HG03066 (cell line): ENCODE measurements around the gene SBK1.

ENCODE experiments used
- ATAC-seq: cut with Tn5 transposase; IDR thresholded peaks from one replicate; pipeline ENCODE4 v1.9.1; 2021; ENCODE audit warnings: low read depth; ENCODE audit not compliant: unreplicated experiment

SBK1 gene

DNA sequence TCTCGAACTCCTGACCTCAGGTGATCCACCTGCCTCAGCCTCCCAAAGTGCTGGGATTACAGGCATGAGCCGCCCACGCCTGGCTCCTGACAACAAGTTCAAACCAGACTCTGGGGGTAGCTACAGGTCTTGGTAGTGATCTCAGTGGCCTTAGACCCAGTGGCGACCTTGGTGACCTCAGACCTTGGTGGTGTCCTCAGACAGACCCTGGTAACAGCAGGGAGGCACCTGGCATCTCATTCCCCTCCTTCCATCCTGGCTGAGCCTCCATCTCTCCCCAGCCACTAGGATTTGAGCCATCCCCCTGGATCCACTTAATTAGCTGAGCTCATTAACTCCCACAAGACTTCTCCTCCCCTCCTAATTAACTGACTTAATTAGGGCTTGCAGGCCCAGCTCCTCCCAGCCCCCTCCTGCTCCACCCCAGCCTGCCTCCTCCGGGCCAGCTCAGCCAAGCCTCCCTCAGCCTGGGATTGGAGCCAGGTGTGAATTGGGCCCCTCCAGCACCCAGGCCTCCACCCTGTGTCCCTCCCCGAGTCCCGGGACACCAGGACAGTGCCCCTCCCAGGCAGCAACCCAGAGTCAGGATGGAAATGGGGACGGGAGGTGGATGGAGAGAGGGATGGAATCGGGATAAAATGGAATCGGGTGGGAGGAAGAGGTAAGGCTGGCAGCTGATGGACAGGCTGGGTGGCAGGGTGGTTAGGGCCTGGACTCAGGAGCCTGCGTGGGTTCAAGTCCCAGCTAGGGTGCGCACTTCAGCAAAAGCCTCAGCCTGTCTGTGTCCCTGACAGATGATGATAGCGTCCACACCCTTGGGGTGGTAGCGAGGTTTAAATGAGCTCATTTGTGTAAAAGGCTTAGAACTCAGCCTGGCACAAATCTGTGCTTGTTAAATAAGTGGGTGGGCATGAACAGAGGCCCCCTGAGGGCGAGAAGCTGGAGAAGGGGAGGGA is 11.2 kb upstream of the SBK1 start:
- ATAC-seq, result no peak

DNA sequence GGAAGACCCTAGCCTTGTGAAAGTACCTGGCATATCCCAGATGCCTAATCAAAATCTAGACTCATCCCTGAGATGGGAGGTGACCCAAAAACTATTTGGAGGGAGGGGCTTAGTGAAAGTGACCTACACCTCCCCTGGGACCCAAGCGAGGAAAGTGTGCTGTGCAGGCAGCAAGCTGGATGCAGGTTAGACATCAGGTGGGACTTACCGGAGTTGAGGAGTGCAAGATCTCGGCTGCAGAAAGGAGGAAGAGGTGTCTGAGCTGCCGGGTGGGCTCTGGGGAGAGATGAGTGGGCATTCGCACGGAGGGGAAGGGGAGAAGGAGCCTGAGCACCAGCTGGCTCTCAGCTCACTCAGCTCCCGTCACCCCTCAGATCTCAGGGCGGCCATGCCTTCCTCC is 10.3 kb upstream of the SBK1 start:
- ATAC-seq, result no peak

DNA sequence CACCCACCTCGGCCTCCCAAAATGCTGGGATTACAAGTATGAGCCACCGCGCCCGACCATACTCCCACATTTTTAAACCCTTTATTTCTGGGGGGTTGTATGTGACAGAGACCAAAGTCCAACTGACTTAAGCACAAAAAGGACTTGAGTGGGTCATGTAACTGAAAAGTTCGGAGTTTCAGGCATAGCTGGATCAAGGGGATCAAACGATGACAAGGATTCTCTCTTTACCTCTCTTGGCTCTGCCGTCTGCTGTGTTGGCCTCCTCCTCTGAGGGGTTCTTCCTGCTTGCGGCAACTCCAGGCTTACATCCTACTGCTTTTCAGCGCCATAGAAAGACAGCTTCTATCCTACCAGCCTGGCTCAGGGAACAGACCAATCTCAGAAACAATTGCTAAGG is 9.2 kb upstream of the SBK1 start:
- ATAC-seq, result no peak

DNA sequence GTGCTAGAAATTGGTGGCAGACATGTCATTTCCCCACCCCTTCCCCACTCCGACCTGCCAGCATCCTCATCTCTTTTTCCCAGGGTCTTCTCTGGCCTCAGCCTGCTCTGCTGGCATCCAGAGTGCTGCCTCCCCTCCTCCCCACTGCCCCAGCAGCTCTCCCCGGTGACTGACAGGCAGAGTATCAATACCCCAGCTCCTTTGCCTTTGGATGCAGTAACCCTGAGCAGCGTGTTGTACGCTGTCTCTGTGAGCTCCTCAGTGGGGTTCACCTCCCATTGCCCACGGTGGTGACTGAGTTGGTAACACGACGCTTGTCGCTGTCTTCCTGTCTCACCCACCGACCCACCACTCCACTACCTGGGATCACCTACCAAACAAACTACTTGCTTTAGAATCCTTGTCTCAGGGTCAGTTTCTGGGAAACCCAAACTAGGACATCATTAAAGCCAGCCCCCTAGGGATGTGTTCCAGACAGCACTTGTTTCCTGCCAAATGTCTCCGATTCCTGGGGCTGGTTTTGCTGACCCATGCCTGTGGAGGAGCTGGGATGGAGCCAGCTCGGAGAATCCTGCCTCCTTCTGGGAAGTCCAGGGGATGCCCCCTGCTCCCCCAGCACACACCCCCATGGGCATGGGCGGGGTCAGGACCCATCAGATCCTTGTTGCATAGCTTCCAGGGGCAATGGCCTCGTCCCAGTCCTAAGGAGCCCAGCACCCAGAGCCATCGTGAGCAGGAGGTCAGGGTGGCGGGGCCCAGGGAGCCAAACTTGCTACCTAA is 8.3 kb upstream of the SBK1 start:
- no peak for ATAC-seq

DNA sequence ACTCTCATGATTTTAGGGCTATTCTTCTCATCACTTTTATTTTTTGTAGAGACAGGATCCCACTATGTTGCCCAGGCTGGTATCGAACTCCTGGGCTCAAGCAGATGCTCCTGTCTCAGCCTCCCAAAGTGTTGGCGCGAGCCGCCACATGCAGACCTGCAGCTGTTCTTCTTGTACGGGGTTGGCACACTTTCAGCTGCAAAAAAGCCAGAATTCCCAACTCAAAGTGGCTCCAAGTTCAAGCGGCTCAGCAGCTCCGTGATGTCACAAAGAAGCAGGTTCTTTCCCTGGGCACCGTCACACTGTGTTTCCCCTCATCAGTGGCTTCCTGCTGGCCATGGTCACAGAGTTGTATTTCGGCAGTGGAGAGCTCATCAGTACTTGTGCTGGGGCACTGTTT is 6.7 kb upstream of the SBK1 start:
- no peak for ATAC-seq

DNA sequence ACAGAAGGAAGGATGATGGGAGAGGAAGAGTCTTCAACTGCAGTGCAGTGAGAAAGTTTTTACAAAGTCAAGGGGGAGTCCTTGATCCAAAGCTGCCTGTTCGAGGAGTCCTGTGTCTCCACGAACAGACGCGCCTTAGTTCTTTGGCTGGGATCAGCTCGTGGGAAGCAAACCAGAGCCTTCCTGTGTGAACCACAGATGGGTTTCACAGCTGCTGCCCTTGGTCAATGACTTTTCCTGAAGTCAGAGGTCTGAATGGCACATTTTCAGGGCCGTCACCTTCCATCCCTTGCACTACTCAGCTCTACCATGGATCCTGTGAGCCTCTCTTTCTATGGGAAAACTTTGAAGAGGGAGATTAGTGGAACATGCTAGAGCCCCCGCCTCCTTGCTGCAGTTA is 4.2 kb upstream of the SBK1 start:
- no peak for ATAC-seq

DNA sequence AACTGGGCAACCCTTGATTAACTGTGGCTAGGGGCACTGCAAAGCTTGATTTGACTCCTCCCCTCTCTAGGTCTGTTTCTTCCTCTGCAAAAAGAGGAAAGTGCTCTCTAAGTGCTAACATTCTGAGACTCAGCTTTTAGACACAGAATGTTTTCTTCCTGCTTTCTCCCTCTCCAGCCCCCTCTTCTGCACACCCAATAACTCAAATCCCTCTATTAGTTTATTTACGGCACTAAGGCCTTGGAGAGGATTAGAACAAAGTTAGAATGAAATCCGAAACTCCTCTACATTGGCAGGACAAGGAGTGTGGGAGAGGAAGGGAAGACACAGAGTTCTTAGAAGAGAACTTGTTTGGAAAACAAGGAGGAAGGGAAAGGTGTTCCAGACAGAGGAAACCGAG is 3.3 kb upstream of the SBK1 start:
- ATAC-seq, result no peak

DNA sequence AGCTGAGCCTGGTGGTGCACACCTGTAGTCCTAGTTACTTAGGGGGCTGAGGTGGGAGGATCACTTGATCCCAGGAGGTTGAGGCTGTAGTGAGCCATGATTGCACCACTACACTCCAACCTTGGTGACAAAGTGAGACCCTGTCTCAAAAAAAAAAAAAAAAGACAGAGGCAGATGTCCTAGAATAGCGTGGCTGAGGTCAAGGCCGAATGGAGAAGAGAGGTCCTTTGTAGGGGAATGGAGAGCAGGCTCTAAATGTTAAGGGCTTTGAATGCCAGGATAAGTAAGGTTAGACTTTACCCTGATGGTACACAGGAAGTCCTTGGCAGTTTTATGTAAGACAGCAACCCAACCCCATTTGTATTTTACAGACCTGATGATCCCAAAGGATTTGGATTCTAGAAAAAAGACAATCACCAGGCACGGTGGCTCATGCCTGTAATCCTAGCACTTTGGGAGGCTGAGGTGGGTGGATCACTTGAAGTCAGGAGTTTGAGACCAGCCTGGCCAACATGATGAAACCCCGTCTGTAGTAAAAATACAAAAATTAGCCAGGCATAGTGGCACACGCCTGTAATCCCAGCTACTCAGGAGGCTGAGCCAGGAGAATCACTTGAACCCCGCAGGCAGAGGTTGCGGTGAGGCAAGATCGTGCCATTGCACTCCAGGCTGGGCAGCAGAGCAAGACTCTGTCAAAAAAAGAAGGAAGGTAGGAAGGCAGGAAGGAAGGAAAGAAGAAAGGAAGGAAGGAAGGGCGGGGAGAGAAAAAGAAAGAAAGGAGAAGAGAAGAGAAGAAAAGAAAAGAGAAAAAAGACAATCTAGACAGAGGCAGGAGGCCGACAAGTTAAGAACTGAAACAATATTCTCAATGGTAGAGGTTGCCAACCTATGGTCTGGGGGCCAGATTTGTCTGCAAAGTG is 2.1 kb upstream of the SBK1 start:
- no peak for ATAC-seq

DNA sequence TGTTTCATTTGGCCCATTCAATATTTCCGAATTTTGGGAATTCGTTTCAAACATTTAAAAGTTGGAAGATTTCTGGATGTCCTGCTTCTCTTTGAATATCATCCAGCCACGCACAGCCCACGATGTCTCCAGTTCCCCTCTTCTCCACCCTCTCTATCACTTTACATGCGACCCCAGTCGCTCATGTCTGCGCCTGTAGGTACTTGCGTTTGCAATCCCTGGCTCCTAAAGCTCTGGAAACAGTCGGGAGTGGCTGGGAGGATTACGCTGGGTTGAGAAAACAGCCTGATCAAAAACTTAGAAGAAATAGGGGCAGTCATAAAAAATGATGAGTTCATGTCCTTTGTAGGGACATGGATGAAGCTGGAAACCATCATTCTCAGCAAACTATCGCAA is 1.5 kb upstream of the SBK1 start:
- ATAC-seq, result no peak

DNA sequence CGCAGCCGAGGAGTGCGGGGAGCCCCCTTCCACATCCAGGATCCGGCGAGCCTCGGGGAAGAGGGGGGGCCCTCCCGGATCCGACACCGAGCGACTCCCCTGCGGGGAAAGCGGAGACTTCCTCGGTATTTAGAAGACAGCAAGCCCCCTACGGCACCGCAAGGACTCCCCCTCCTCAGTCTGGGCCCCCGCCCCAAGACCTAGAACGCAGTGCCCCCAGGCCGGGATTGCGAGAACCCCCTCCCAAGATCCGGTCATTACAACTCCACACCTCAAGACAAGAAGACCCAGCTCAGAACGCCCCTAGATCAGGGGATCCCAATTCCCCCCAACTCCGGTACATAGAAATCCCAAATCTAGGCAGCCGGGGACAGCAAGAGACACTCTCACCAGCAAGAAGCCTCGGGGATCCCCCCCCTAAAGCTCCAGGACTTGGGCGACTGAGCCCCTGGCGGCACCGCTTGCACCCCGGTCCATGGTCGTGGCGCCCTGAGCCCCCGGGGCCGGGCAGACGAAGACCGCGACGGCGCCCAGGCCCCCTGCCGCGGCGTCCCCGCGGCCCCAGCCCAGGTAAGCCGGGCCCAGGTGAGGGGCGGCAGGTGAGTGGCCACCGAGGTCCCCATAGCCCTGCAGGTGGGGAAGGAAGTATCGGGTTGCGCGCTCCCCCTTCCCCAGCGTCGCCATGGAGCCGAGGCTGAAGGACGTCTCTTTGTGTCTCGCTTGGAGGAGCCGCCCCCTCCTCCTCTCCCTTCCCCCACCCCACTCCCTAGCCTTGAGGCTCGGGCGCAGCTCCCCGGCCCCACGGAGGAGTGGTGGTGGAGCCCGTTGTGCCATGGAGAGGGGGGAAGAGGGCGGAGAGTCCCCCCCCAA is 641 bp downstream of the SBK1 start:
- ATAC-seq, result no peak

DNA sequence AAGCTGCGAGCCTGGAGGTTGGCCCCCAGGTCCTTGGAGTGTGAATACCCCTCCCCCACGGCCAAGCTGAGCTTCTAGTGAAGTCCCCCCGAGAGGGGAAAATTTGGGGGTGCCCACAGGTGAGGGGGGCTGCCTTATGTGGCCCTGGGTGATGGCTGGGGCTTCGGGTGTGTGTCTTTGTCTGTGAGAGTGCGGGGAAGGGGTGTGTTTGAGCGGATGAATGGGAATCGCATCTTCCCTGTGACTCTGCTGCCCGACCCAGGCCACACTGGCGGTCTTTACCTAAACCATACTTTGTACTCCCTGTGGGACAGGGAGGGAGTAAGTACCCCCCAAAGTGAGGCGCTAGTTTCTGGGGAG is 1.3 kb downstream of the SBK1 start:
- no peak for ATAC-seq

DNA sequence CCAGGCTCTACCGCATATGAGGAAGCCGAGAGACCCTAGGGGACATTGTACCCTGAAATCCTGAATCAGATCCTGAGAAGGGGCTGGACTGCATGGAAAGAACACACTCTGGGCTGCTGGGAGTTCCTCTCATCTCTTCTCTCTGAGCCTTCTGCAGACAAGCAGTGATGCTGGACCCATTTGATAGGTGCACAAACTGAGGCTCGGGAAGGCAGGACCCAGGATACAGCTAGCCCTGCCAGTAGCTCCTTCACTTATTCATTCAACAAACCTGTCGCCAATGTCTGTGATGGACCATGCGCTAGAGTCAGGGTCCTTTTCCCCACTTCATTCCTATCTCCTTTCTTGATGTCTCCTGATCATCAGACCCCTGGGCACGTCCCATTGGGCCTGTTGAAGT is 1.9 kb downstream of the SBK1 start:
- no peak for ATAC-seq

DNA sequence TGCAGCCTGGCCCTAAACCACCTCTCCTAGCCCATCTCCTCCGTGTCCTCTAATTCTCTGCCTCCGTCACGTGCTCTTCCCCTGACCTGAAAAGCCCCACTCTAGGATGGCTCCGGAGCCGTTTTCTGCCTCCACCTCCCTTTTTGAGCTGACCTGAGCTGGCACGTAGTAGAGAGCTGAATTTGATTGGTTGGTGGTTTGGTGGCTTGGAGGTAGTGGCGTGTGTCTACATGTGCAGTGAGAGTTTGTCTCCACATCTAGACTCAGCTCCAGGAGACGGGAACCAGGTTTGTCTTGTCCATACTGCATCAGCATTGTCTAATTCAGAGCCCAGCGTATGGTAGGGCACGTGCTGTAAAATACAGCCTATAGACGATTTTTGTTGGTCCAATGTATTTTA is 3.0 kb downstream of the SBK1 start:
- ATAC-seq, result no peak

DNA sequence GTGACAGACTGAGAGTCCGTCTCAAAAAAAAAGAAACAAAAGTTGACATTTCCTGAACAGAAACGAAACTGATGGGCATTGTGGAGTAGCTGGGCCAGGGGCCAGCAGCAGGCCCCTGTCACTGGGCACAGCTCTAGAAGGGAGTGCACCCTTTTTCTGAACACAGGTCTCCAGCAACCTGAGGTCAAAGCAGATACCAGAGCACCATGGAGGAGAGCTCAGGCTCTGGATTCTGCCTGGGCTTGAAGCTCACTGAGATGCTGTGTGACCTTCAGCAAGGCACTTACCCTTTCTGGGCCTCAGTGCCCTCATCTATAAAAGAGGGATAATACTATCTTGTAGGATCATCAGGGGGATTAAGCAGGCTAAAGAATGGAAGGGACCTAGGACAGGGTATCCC is 5.0 kb downstream of the SBK1 start:
- no peak for ATAC-seq

DNA sequence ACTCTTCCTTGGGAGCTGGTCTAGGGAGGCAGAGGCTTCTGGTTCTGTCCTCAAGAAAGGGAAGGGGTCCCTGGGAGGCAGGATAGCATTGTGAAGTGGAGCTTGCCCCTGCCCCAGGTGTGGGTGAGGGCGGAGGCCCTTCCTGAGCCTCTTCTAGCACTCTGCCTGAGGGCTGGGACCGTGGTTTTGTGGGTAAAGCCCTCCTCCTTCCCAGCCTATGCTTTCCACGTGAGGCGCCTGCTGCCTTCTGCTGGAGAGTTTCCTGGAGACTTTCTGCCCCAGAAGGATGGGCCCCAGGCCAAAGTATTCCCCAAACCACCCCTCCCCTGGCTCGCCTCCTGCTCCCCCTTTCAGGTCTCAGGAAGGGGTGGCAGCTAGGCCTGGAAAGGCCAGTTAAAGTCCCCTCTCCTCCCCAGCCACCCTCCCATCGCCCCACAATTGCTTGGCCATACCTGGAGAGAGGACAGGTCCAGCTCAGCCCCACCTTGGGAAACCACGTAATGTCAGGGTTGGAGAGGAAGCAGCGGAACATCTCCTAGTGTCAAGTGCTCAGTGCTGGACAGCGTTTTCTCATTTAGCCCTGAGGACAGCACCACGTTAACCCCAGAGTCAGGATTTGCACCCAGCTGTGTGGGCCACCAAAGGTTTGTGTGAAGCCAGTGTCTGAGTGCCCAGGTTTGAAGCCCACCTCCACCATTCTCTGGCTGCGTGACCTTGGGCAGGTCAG is 5.6 kb downstream of the SBK1 start:
- no peak for ATAC-seq

DNA sequence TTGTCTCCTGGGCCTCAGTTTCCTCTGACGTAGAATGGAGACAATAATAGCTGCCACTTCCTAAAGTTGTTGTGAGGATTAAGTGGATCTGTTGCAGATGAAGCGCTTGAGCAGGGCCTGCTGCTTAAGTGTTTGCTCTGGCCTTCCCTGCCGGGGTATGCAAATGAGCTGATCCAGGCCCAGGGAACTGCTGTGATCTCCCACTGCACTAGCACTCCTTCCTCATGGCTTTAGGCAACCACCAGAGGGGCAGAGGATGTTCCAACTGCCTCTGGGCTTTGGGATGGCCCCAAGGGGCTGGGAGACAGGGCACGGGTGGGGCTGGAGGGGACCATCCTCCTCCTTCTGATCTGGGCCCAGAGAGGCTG is 6.2 kb downstream of the SBK1 start:
- no peak for ATAC-seq

DNA sequence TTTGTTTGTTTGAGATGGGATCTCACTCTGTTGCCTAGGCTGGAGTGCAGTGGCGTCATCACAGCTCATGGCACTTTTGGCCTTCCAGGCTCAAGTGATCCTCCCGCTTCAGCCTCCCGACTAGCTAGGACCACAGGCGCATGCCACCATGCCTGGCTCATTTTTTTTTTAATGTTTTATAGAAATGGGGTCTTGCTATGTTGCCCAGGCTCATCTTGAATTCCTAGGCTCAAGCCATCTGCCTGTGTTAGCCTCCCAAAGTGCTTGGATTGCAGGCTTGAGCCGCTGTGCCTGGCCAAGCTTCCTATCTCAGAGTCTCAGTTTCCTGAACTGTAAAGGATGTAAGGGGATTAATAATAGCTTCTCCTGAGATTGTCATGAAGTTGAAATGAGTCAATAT is 8.0 kb downstream of the SBK1 start:
- no peak for ATAC-seq

DNA sequence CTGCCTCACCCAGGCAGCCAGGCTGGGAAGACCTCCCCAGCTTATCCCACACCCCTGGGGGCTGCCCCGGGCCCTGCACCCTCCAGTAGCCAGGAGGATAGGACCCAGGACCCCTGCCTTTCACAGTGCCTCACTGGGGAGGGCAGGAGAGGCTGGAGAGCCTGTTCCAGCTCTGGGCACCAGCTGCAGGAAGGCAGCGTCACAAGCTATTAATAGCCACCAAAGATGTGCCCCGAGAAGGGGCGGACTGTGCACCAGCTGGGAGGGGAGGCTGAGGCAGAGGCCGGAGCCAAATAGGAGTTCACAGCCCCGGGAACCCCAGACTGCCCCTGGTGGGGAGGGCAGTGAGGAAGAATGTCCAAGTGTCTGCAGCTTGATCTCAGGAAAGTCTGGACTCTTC is 8.8 kb downstream of the SBK1 start:
- no peak for ATAC-seq

DNA sequence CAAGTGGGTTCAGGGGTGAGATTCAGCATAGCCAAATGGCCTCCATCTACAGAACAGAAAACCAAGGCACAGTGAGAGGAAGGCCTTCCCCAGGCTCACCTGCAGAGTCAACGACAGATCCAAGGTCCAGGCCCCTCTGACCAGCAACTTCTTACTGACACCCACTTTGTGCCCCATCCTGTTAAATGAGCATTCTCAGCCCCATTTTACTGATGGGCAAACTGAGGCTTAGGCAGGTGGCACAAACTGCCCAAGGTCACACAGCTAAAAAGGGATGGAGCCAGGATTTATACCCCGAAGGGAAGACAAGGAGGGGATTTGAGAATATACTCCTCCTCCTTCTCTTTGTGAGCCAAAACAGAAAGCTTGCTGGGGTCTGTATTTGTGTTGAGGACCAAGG is 9.3 kb downstream of the SBK1 start:
- ATAC-seq, result no peak
